Mammary epithelial cell (primary cell): ENCODE data around the gene PEX5L.

Experiments used
- CTCF ChIP-seq, 2 donors: IDR thresholded peaks in 1 of 2; conservative IDR thresholded peaks in 1 of 2; 2 replicates each; pipeline ENCODE4 v1.5.1; 2011 to 2012; ENCODE audit warnings: inconsistent platforms in 2 of 2, low read length in 2 of 2, mild to moderate bottlenecking in 2 of 2, control low read depth in 1 of 2, low read depth in 1 of 2; ENCODE audit not compliant: insufficient read depth in 1 of 2; ENCODE audit errors: extremely low read depth in 1 of 2
- EZH2 ChIP-seq: IDR thresholded peaks from 2 replicates; pipeline ENCODE4 v1.6.1; 2012; ENCODE audit warnings: low read length, inconsistent platforms, borderline replicate concordance

- TF ChIP-seq CTCF (conservative IDR thresholded peaks at IDR 0.05 in 1 of 2, IDR thresholded peaks at IDR 0.05 in 1 of 2; ENCODE audit: extremely low read depth in 1 of 2, insufficient read depth in 1 of 2, low read depth in 1 of 2, low read length in 2 of 2) (no peak), EZH2 (no peak)
These were observed 163.9 kb downstream of the PEX5L start for GRCh38 chr3:179872842-179873241.
